Transverse colon (tissue), 4 donors: ENCODE results near the gene GSTK1. TPM values are rescaled to one million over a fixed set of nuclear protein-coding genes. Genes with fewer than 3 reads are reported as not detected.

ENCODE experiments used
- DNase-seq: peaks from one replicate; pipeline ENCODE4 v3.0.0-alpha.2; 2019
- H3K27ac ChIP-seq, 4 donors: fragments of 200-600 bp; sonication (generic); 2 replicates each; pipeline ENCODE4 v1.5.1; 2016 to 2018; ENCODE audit warnings: inconsistent platforms in 4 of 4
- H3K27me3 ChIP-seq: fragments of 200-600 bp; sonication (generic); 2 replicates; pipeline ENCODE4 v1.5.1; 2017; ENCODE audit warnings: inconsistent platforms
- H3K36me3 ChIP-seq, 4 donors: fragments of 200-600 bp; sonication (generic); 2 replicates each; pipeline ENCODE4 v1.5.1; 2017 to 2019; ENCODE audit warnings: inconsistent platforms in 4 of 4
- H3K4me1 ChIP-seq, 4 donors: fragments of 200-600 bp; sonication (generic); 2 replicates each; pipeline ENCODE4 v1.5.1; 2017 to 2020; ENCODE audit warnings: inconsistent platforms in 4 of 4
- H3K4me3 ChIP-seq, 4 donors: fragments of 200-600 bp; sonication (generic); 1 replicate in 1 of 4; 2 replicates in 3 of 4; pipeline versions ENCODE4 v1.5.1 to v1.6.1; 2017 to 2019; ENCODE audit warnings: inconsistent platforms in 4 of 4
- H3K9me3 ChIP-seq, 2 donors: fragments of 200-600 bp; sonication (generic); 2 replicates each; pipeline ENCODE4 v1.5.1; 2017 to 2019; ENCODE audit warnings: inconsistent platforms in 2 of 2
- CTCF ChIP-seq, 5 experiments: fragments of 200-600 bp in 3 of 5; fragments of 450-650 bp in 2 of 5; sonication (generic) in 3 of 5; IDR thresholded peaks; 1 replicate in 2 of 5; 2 replicates in 3 of 5; pipeline ENCODE4 v1.5.1; 2016 to 2017; ENCODE audit warnings: antibody characterized with exemption in 5 of 5, inconsistent platforms in 3 of 5, mild to moderate bottlenecking in 2 of 5, moderate library complexity in 1 of 5
- EP300 ChIP-seq: sonication (generic); formaldehyde crosslinking; IDR thresholded peaks from one replicate; pipeline ENCODE4 v1.6.1; 2017; ENCODE audit warnings: antibody characterized with exemption, low read depth
- POLR2A ChIP-seq: fragments of 450-650 bp; IDR thresholded peaks from one replicate; pipeline ENCODE4 v1.6.1; 2016; ENCODE audit warnings: antibody characterized with exemption, mild to moderate bottlenecking, moderate library complexity
- POLR2AphosphoS5 ChIP-seq, 3 donors: sonication (generic); formaldehyde crosslinking; IDR thresholded peaks; one replicate each; pipeline ENCODE4 v1.6.1; 2016; ENCODE audit warnings: antibody characterized with exemption in 3 of 3
- WGBS, 2 donors: methylation state at CpG; one replicate each; pipeline ENCODE4 v1.1.5; 2018; ENCODE audit warnings: low coverage in 1 of 2; 5-methylcytosine and 5-hydroxymethylcytosine counted together
- in situ Hi-C, 4 donors: fragments of 200-750 bp; cut with MboI; loops; one replicate each; pipeline versions ENCODE4 v1.15.0 to v1.15.1; 2017; ENCODE audit warnings: low sequenced_read_pairs in 3 of 4, low pct_ligation_motif_present in 1 of 4, low pct_unique_long_range_greater_than_20kb in 1 of 4
- intact Hi-C: fragments of 100-400 bp; cut with DNase I; formaldehyde crosslinking; loops from one replicate; pipeline ENCODE4 v1.15.1; 2023; ENCODE audit warnings: low total_unique reads
- total RNA-seq, 4 donors: library from RNA; depleted of rRNA; stranded (reverse); fragments of >200 nt; gene quantifications; one replicate each; pipeline ENCODE4 v1.1.0, GENCODE V29; 2016

Gene GSTK1
- total RNA-seq, 4 donors from 2014 or later = 333 to 472 (median 376) TPM

DNA sequence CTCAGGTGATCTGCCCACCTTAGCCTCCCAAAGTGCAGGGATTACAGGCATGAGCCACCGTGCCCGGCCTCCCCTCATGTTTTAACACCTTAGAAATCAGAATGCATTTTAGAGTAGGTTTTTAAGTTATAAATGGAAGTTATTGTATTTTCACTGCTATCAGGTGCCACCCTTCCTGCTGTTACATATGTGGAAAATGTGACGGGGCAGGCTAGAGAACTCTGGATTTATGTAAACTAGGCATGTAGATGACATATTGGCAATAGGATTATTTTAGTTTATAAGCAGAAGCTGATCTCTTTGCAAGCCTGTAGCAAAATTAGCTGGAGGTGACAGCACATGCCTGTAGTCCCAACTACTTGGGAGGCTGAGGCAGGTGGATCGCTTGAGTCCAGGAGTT is 27.1 kb downstream of the GSTK1 start:
- Histone ChIP-seq H3K27me3 (no peaks in the 10 kb centered on the region), H3K4me3 (no peak overlapping the region), H3K9me3 (no peaks in the 10 kb centered on the region), H3K4me1 (peaks cover 9 to 51% (median 30%) of the 10 kb centered on the region in 4 donors), H3K36me3 (peaks cover 0 to 36% (median 20%) of the 10 kb centered on the region in 4 donors), H3K27ac (no peak overlapping the region)
- in situ Hi-C loops (no loop called here), intact Hi-C loops (no loop called here)
- WGBS, 2 donors = 60 to 68% methylated on average over 3 to 4 of the region's 4 CpGs
- TF ChIP-seq POLR2AphosphoS5 (IDR thresholded peaks at IDR 0.05) (no peak), EP300 (no peak), POLR2A (no peak), CTCF (IDR thresholded peaks at IDR 0.05) (no peak)
- no peak for DNase-seq

DNA sequence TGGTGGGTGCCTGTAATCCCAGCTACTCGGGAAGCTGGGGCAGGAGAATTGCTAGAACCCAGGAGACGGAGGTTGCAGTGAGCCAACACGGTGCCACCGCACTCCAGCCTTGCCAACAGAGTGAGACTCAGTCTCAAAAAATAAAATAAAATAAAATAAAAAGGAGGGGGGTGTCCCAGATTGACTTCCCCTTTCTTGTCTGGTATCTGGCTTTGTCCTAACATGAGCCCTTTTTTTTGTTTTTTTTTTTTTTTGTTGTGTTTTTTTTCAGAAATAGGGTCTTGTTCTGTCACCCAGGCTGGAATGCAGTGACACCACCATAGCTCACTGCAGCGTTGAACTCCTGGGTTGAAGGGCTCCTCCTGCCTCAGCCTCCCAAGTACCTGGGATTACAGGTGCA is 29.6 kb downstream of the GSTK1 start:
- Histone ChIP-seq H3K27me3 (no peaks in the 10 kb centered on the region), H3K9me3 (no peaks in the 10 kb centered on the region), H3K4me3 (no peak overlapping the region), H3K4me1 (peaks cover 6 to 40% (median 19%) of the 10 kb centered on the region in 4 donors), H3K27ac (no peak overlapping the region), H3K36me3 (peaks cover 0 to 49% (median 22%) of the 10 kb centered on the region in 4 donors)
- intact Hi-C loops = no loop called here
- no peak for DNase-seq
- WGBS, 2 donors = 95 to 98% methylated on average over 4 to 5 of the region's 5 CpGs
- TF ChIP-seq CTCF (IDR thresholded peaks at IDR 0.05) (no peak), EP300 (no peak), POLR2A (no peak), POLR2AphosphoS5 (IDR thresholded peaks at IDR 0.05) (no peak)
- in situ Hi-C loops = no loop called here

GRCh38 chr7:143295870-143296269 is 32.6 kb downstream of the GSTK1 start:
- peak overlapping the region in 1 of 4 donors; percentile 9 for H3K27ac ChIP-seq
- no peaks in the 10 kb centered on the region for H3K9me3 ChIP-seq
- no peak for DNase-seq
- H3K4me1 ChIP-seq = peaks cover 0 to 34% (median 4%) of the 10 kb centered on the region in 4 donors
- no peaks in the 10 kb centered on the region for H3K27me3 ChIP-seq
- no peak for TF ChIP-seq CTCF (IDR thresholded peaks at IDR 0.05)
- H3K4me3 ChIP-seq = no peak overlapping the region
- H3K36me3 ChIP-seq = peaks cover 3 to 78% (median 32%) of the 10 kb centered on the region in 4 donors
- in situ Hi-C loops (no loop called here), intact Hi-C loops (no loop called here)

- peaks cover 3 to 86% (median 32%) of the 10 kb centered on the region in 4 donors for H3K36me3 ChIP-seq
Observed at GRCh38 chr7:143296686-143297085, 33.4 kb downstream of the GSTK1 start.

More at GRCh38 chr7:143296686-143297085, 33.4 kb downstream of the GSTK1 start:
- TF ChIP-seq CTCF (IDR thresholded peaks at IDR 0.05) = no peak
- TF ChIP-seq POLR2AphosphoS5 (IDR thresholded peaks at IDR 0.05) = no peak
- no peak for TF ChIP-seq POLR2A
- no peak for TF ChIP-seq EP300
- 49 to 71% methylated on average over 1 to 2 of the region's 2 CpGs for WGBS, 2 donors
- no peaks in the 10 kb centered on the region for H3K27me3 ChIP-seq
- no peak for DNase-seq
- no peaks in the 10 kb centered on the region for H3K9me3 ChIP-seq
- H3K4me3 ChIP-seq = no peak overlapping the region
- H3K27ac ChIP-seq = no peak overlapping the region
- in situ Hi-C loops (no loop called here), intact Hi-C loops (no loop called here)
- peaks cover 0 to 33% (median 4%) of the 10 kb centered on the region in 4 donors for H3K4me1 ChIP-seq
